Endothelial cell (in vitro differentiated cells): Measurements from ENCODE around the gene ANKS1B. TPM values are rescaled to one million over a fixed set of nuclear protein-coding genes. Genes with fewer than 3 reads are reported as not detected.
"Not testable (repeated sequence)": the region's sequence is repeated elsewhere in the genome, so short reads cannot be mapped to it uniquely, and the experiment has no call there.

Experiments used
- DNase-seq: peaks from one replicate; pipeline ENCODE4 v3.0.0; 2021; ENCODE audit warnings: low spot score
- H3K27ac Mint-ChIP-seq: one replicate; pipeline ENCODE4 v1.8.0; 2021; ENCODE audit warnings: mixed read lengths, inconsistent platforms; ENCODE audit not compliant: unreplicated experiment
- H3K27me3 Mint-ChIP-seq: one replicate; pipeline ENCODE4 v1.8.0; 2021; ENCODE audit warnings: mild to moderate bottlenecking, moderate library complexity, mixed read lengths, inconsistent platforms; ENCODE audit not compliant: unreplicated experiment
- H3K36me3 Mint-ChIP-seq: one replicate; pipeline ENCODE4 v1.8.0; 2021; ENCODE audit warnings: mild to moderate bottlenecking, low read depth, mixed read lengths, inconsistent platforms; ENCODE audit not compliant: unreplicated experiment
- H3K4me1 Mint-ChIP-seq: one replicate; pipeline ENCODE4 v1.8.0; 2021; ENCODE audit warnings: mild to moderate bottlenecking, mixed read lengths, inconsistent platforms; ENCODE audit not compliant: unreplicated experiment
- H3K4me3 Mint-ChIP-seq: one replicate; pipeline ENCODE4 v1.8.0; 2021; ENCODE audit warnings: mild to moderate bottlenecking, mixed read lengths, inconsistent platforms; ENCODE audit not compliant: unreplicated experiment
- H3K9me3 Mint-ChIP-seq: one replicate; pipeline ENCODE4 v1.8.0; 2021; ENCODE audit warnings: mixed read lengths, inconsistent platforms; ENCODE audit not compliant: unreplicated experiment
- total RNA-seq: library from RNA; stranded (reverse); fragmentation: NEBNext Ultra II Directional; extraction: Animal tissue kit (Norgen Biotek cat#: 25700); gene quantifications from one replicate; pipeline ENCODE4 v1.2.1, GENCODE V29; 2021; ENCODE audit not compliant: unreplicated experiment
- TF ChIP-seq, protein P1 (sequence below): fragments of 200-600 bp; sonication (generic); IDR thresholded peaks from one replicate; pipeline ENCODE4 v1.5.0; 2021; ENCODE audit warnings: antibody characterized with exemption; ENCODE audit not compliant: unreplicated experiment

Gene ANKS1B
- total RNA-seq, 1 donor from 2014 or later = 2.6 TPM

DNA sequence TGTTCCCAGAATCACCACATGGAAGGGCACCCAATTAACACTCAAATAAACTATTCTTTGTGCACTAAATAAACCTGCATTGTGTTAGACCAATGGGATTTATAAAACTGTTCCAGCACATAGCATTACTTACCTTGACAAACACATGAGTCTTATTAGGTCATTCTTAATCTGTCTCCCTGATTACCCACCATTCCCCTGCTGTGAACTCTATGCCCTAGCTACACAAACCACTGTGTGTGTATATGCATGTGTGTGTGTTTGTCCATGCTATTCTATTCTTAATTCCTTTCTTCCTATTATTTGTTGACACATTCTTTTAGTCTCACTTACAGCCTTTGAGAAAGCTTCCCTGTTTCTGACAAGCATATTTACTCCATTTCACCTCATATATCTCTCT, 640.8 kb downstream of the ANKS1B start:
- no peaks in the 10 kb centered on the region for H3K9me3 Mint-ChIP-seq
- DNase-seq = no peak
- TF ChIP-seq, protein P1, sequence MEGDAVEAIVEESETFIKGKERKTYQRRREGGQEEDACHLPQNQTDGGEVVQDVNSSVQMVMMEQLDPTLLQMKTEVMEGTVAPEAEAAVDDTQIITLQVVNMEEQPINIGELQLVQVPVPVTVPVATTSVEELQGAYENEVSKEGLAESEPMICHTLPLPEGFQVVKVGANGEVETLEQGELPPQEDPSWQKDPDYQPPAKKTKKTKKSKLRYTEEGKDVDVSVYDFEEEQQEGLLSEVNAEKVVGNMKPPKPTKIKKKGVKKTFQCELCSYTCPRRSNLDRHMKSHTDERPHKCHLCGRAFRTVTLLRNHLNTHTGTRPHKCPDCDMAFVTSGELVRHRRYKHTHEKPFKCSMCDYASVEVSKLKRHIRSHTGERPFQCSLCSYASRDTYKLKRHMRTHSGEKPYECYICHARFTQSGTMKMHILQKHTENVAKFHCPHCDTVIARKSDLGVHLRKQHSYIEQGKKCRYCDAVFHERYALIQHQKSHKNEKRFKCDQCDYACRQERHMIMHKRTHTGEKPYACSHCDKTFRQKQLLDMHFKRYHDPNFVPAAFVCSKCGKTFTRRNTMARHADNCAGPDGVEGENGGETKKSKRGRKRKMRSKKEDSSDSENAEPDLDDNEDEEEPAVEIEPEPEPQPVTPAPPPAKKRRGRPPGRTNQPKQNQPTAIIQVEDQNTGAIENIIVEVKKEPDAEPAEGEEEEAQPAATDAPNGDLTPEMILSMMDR = no peak
- no peaks in the 10 kb centered on the region for H3K4me1 Mint-ChIP-seq
- peaks cover 3% of the 10 kb centered on the region for H3K27me3 Mint-ChIP-seq
- H3K27ac Mint-ChIP-seq = no peak overlapping the region
- H3K36me3 Mint-ChIP-seq = no peaks in the 10 kb centered on the region
- H3K4me3 Mint-ChIP-seq = no peak overlapping the region

DNA sequence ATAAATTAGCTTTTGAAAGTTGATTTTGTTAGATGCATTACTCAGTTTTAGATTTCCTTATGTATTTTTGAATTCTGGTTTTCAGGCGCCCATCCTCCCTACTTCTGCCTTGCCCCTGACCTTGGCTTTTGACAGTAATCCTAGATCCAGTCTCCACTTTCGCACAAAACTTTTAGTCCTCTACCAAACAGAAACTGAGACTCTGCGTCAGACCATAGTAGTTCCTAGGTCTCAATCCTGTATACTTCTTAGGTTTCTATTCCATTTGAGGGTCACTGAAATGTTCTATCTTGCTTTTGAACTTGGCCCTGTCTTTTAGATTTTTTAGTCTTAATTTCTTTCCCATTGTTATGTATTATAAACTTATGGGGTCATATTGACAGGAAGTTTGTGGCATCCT, 645.1 kb downstream of the ANKS1B start:
- no peak overlapping the region for H3K27ac Mint-ChIP-seq
- TF ChIP-seq, protein P1 = no peak
- H3K4me1 Mint-ChIP-seq = no peaks in the 10 kb centered on the region
- no peak for DNase-seq
- no peaks in the 10 kb centered on the region for H3K27me3 Mint-ChIP-seq
- no peak overlapping the region for H3K4me3 Mint-ChIP-seq
- H3K9me3 Mint-ChIP-seq = no peaks in the 10 kb centered on the region
- no peaks in the 10 kb centered on the region for H3K36me3 Mint-ChIP-seq

DNA sequence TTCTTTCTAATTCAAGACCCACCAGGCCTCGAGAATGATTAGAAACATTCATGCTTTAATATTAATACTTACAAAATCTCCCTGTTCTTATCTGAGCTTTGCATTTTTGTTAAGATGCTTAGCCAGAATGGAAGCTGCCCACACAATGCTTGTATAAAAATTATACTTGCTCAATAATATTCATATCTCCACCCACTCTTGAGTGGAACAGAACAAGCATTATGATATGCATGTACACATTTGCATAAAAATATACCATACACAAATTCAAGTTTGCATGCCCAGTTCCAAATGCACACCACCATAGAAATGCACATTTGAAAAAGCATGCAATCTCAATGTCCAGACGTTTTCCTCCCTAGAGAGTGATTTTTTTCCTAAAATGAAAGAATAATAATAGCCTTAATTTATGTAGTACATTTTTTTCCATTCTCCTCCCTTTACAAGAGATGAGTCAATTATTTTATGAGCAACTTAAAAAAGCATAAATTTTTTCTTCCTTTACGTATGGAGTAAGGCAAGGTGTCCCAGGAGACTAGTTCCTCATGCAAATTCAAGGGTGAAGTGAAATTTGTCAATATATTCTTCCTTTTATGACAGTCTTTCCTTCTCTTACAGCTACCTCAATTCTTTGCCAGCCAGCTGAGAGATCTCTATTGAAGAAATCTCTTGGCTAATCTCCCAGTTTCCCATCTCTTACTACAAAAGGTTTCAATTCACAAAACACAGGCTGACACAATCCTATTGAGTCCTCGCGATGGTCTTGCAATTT, 650.3 kb downstream of the ANKS1B start:
- no peaks in the 10 kb centered on the region for H3K36me3 Mint-ChIP-seq
- no peak overlapping the region for H3K27ac Mint-ChIP-seq
- H3K9me3 Mint-ChIP-seq = no peaks in the 10 kb centered on the region
- no peak for DNase-seq
- TF ChIP-seq, protein P1 = no peak
- H3K4me1 Mint-ChIP-seq = no peaks in the 10 kb centered on the region
- H3K27me3 Mint-ChIP-seq = no peaks in the 10 kb centered on the region
- no peak overlapping the region for H3K4me3 Mint-ChIP-seq

DNA sequence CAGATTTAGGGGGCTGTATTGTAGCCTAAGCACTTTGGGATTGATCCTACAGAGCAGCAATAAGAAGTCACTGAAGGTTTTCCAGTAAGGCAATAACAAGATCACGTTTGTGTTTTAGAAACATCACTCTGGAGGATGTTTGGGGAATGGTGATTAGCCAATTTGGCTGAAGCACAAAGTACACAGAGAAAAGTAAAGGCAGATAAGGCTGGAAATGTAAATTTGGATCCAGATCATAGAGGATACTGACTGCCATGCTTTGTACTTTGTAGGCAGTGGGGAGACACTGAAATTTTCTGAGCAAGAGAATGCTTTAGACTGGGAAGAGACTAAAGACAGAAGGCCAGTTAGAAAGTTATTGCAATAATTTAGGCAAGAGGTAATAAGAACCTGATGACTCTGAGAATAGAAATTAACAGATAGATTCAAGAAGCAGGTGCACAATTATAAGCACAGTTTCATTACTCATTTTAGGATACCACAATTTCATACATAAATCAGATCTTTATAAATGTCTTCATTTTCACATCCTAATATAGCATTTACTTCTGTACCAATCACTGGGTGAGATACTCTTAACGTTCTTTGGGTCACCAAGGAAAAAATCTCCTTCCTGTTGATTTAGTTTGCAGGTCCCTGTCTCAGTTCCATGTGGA, 651.7 kb downstream of the ANKS1B start:
- H3K4me3 Mint-ChIP-seq = no peak overlapping the region
- no peaks in the 10 kb centered on the region for H3K36me3 Mint-ChIP-seq
- H3K27ac Mint-ChIP-seq = no peak overlapping the region
- H3K9me3 Mint-ChIP-seq = no peaks in the 10 kb centered on the region
- no peaks in the 10 kb centered on the region for H3K4me1 Mint-ChIP-seq
- DNase-seq = no peak
- TF ChIP-seq, protein P1 = no peak
- H3K27me3 Mint-ChIP-seq = no peaks in the 10 kb centered on the region

DNA sequence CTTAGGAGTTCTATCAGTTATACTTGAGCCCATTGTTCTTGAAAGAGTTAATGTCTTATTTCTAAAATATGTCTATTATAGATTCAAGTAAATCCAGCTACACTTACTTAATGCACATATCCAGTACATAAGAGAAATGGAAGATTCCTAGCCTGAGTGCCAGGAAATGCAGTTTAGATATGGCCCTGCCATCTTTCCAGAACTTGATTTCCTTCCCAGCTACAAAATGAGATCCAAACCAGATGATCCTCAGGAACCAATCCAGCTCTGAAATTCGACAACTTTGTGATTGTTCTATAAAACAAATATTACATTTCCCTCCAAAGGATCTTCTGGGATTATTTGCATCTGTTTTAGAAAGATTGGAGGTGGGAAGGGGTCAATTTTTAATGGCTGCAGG, 654.5 kb downstream of the ANKS1B start:
- Mint-ChIP-seq H3K4me1 (no peaks in the 10 kb centered on the region), H3K27me3 (no peaks in the 10 kb centered on the region), H3K36me3 (no peaks in the 10 kb centered on the region), H3K9me3 (no peaks in the 10 kb centered on the region), H3K4me3 (no peak overlapping the region), H3K27ac (no peak overlapping the region)
- no peak for DNase-seq
- TF ChIP-seq, protein P1 = no peak

DNA sequence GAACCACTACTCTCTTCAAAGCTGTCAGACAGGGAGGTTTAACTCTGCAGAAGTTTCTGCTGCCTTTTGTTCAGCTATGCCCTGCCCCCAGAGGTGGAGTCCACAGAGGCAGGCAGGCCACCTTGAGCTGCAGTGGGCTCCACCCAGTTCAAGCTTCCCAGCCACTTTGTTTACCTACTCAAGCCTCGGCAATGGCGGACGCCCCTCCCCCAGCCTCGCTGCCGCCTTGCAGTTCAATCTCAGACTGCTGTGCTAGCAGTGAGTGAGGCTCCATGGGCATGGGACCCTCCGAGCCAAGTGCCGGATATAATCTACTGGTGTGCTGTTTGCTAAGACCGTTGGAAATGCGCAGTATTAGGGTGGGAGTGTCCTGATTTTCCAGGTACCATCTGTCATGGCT, 663.5 kb downstream of the ANKS1B start:
- DNase-seq, H3K4me3 Mint-ChIP-seq, H3K27ac Mint-ChIP-seq, H3K9me3 Mint-ChIP-seq, H3K27me3 Mint-ChIP-seq, H3K4me1 Mint-ChIP-seq, H3K36me3 Mint-ChIP-seq: not testable (repeated sequence)
